HG03439 (cell line): Measurements from ENCODE around the gene TRABD2B.

Experiments
- ATAC-seq: cut with Tn5 transposase; IDR thresholded peaks from one replicate; pipeline ENCODE4 v1.9.1; 2021; ENCODE audit warnings: mild to moderate bottlenecking, moderate library complexity; ENCODE audit not compliant: unreplicated experiment

TRABD2B gene

GRCh38 chr1:47764461-47765046 is 232.6 kb downstream of the TRABD2B start:
- no peak for ATAC-seq

GRCh38 chr1:47763591-47764171 is 233.5 kb downstream of the TRABD2B start:
- ATAC-seq, result no peak

GRCh38 chr1:47761974-47762373 is 235.2 kb downstream of the TRABD2B start:
- ATAC-seq, result no peak

- ATAC-seq, result no peak
These were observed 235.8 kb downstream of the TRABD2B start for GRCh38 chr1:47761201-47761930.

- no peak for ATAC-seq
These were observed 237.1 kb downstream of the TRABD2B start for GRCh38 chr1:47759936-47760629.

- no peak for ATAC-seq
These were observed 237.8 kb downstream of the TRABD2B start for GRCh38 chr1:47759251-47759935.

GRCh38 chr1:47758341-47759250 is 238.6 kb downstream of the TRABD2B start:
- ATAC-seq, result no peak

- no peak for ATAC-seq
These were observed 239.8 kb downstream of the TRABD2B start for GRCh38 chr1:47757226-47757975.

- ATAC-seq, result no peak
These were observed 240.8 kb downstream of the TRABD2B start for GRCh38 chr1:47756411-47756810.

- no peak for ATAC-seq
These were observed 241.2 kb downstream of the TRABD2B start for GRCh38 chr1:47756006-47756405.

GRCh38 chr1:47755101-47755990 is 241.8 kb downstream of the TRABD2B start:
- no peak for ATAC-seq

- ATAC-seq, result no peak
These were observed 243.0 kb downstream of the TRABD2B start for GRCh38 chr1:47754221-47754620.

GRCh38 chr1:47753808-47754207 is 243.4 kb downstream of the TRABD2B start:
- ATAC-seq, result peak; percentile 64

GRCh38 chr1:47752559-47752958 is 244.6 kb downstream of the TRABD2B start:
- no peak for ATAC-seq

- no peak for ATAC-seq
These were observed 245.2 kb downstream of the TRABD2B start for GRCh38 chr1:47751996-47752451.

- no peak for ATAC-seq
These were observed 246.0 kb downstream of the TRABD2B start for GRCh38 chr1:47751193-47751592.

GRCh38 chr1:47745715-47746609 is 251.2 kb downstream of the TRABD2B start:
- no peak for ATAC-seq
